Endothelial cell of umbilical vein (primary cell): ENCODE data around the gene TRAF7. TPM values are rescaled to one million over a fixed set of nuclear protein-coding genes. Genes with fewer than 3 reads are reported as not detected.

ENCODE experiments used
- BruUV-seq: library from RNA; stranded (reverse); fragments of 400-500 nt; replicated peaks from 2 replicates; lab custom pipeline; 2021; lab: Mats Ljungman, UMichigan
- CTCF ChIA-PET: fragments of 300-600, 350-600 bp; sonication (Branson Sonifier 250); formaldehyde crosslinking; loops from one replicate; lab custom pipeline; 2021; ENCODE audit warnings: antibody characterized with exemption, inconsistent platforms; lab: Charles Lee
- POLR2A ChIA-PET: fragments of 300-600, 350-600 bp; sonication (Branson Sonifier 250); formaldehyde crosslinking; loops from one replicate; lab custom pipeline; 2021; ENCODE audit warnings: antibody characterized with exemption, inconsistent platforms; lab: Charles Lee
- DNase-seq: peaks from one replicate; pipeline ENCODE4 v3.0.0-alpha.2; 2011; ENCODE audit warnings: low read depth, low spot score
- FAIRE-seq: peaks from 2 replicates; lab custom pipeline; 2011; peaks lifted over from hg19 to GRCh38; lab: Jason Lieb, UNC
- H2AFZ ChIP-seq: 2 replicates; pipeline ENCODE4 v1.6.0; 2012; ENCODE audit warnings: low read depth, low read length, control low read depth, inconsistent platforms
- H3K27ac ChIP-seq: 2 replicates; pipeline ENCODE4 v1.5.1; 2011; ENCODE audit warnings: low read depth, mild to moderate bottlenecking, control low read depth, low read length, moderate library complexity; ENCODE audit not compliant: insufficient read depth
- H3K27me3 ChIP-seq, 2 experiments: 2 replicates each; pipeline versions ENCODE4 v1.6.0 to v1.6.1; 2011; ENCODE audit warnings: low read length in 2 of 2, mixed read lengths in 1 of 2; ENCODE audit not compliant: control insufficient read depth in 2 of 2, insufficient read depth in 2 of 2
- H3K36me3 ChIP-seq, 2 experiments: 2 replicates in 1 of 2; 3 replicates in 1 of 2; pipeline ENCODE4 v1.5.1; 2011; ENCODE audit warnings: low read length in 2 of 2, mild to moderate bottlenecking in 1 of 2, moderate library complexity in 1 of 2; ENCODE audit not compliant: control insufficient read depth in 2 of 2, insufficient read depth in 2 of 2; ENCODE audit errors: extremely low read depth in 1 of 2
- H3K4me1 ChIP-seq: 3 replicates; pipeline ENCODE4 v1.5.1; 2011; ENCODE audit warnings: mild to moderate bottlenecking, low read length; ENCODE audit not compliant: control insufficient read depth, insufficient read depth; ENCODE audit errors: extremely low read depth
- H3K4me2 ChIP-seq: 2 replicates; pipeline ENCODE4 v1.6.1; 2011; ENCODE audit warnings: low read length, control low read depth, mixed read lengths; ENCODE audit not compliant: insufficient read depth
- H3K4me3 ChIP-seq, 3 experiments: fragments of 200-600 bp in 1 of 3; sonication (generic), shearing (Covaris generic) in 1 of 3; replicated peaks in 1 of 3; 2 replicates each; pipeline ENCODE4 v1.5.1; 2011 to 2016; ENCODE audit warnings: control low read depth in 3 of 3, low read length in 3 of 3, mild to moderate bottlenecking in 2 of 3, inconsistent platforms in 1 of 3, low read depth in 1 of 3, moderate library complexity in 1 of 3; ENCODE audit not compliant: insufficient read depth in 1 of 3
- H3K79me2 ChIP-seq: 2 replicates; pipeline ENCODE4 v1.6.0; 2012; ENCODE audit warnings: low read length, inconsistent platforms; ENCODE audit not compliant: control insufficient read depth, insufficient read depth
- H3K9ac ChIP-seq: replicated peaks from 2 replicates; pipeline ENCODE3; 2011; ENCODE audit warnings: low read length, control low read depth; ENCODE audit not compliant: insufficient read depth; ENCODE audit errors: extremely low read depth
- H3K9me1 ChIP-seq: replicated peaks from 3 replicates; pipeline ENCODE4 v1.6.0; 2011; ENCODE audit warnings: mild to moderate bottlenecking, low read length; ENCODE audit not compliant: control insufficient read depth, insufficient read depth; ENCODE audit errors: extremely low read depth
- H3K9me3 ChIP-seq: replicated peaks from 2 replicates; pipeline ENCODE4 v1.5.1; 2012; ENCODE audit warnings: low read length, inconsistent platforms; ENCODE audit not compliant: control insufficient read depth, insufficient read depth
- H4K20me1 ChIP-seq: replicated peaks from 2 replicates; pipeline ENCODE3; 2011; ENCODE audit warnings: mild to moderate bottlenecking, low read length; ENCODE audit not compliant: control insufficient read depth, insufficient read depth; ENCODE audit errors: extremely low read depth
- EZH2 ChIP-seq: IDR thresholded peaks from 2 replicates; pipeline ENCODE4 v1.6.1; 2012; ENCODE audit warnings: borderline replicate concordance, low read depth, mild to moderate bottlenecking, moderate library complexity, low read length, inconsistent platforms; ENCODE audit not compliant: severe bottlenecking
- FOS ChIP-seq: IDR thresholded peaks from 2 replicates; pipeline ENCODE4 v1.6.1; 2011; ENCODE audit warnings: mild to moderate bottlenecking, low read length, moderate library complexity, borderline replicate concordance; ENCODE audit not compliant: insufficient read depth
- GATA2 ChIP-seq: IDR thresholded peaks from 2 replicates; pipeline ENCODE4 v1.7.0; 2011; ENCODE audit warnings: low read depth, mild to moderate bottlenecking, moderate library complexity, mixed read lengths, low read length; ENCODE audit not compliant: insufficient read length, insufficient read depth
- JUN ChIP-seq: IDR thresholded peaks from 2 replicates; pipeline ENCODE4 v1.6.1; 2011; ENCODE audit warnings: borderline replicate concordance, low read depth; ENCODE audit not compliant: insufficient read length, insufficient read depth
- MYC ChIP-seq: IDR thresholded peaks from one replicate; pipeline ENCODE4 v1.6.1; 2011; ENCODE audit warnings: mild to moderate bottlenecking, low read depth, low read length
- POLR2A ChIP-seq: IDR thresholded peaks from 2 replicates; pipeline ENCODE4 v1.6.1; 2012; ENCODE audit warnings: low read depth, mild to moderate bottlenecking, control low read depth, low read length
- POLR2AphosphoS5 ChIP-seq: IDR thresholded peaks from 2 replicates; pipeline ENCODE4 v1.6.1; 2012; ENCODE audit warnings: low read depth, mild to moderate bottlenecking, control low read depth, low read length, moderate library complexity; ENCODE audit not compliant: insufficient read depth
- dilution Hi-C: fragments of 300-500 bp; cut with MboI; formaldehyde crosslinking; loops from one replicate; pipeline ENCODE4 v1.15.0; 2019; ENCODE audit warnings: low sequenced_read_pairs; ENCODE audit not compliant: extremely low pct_ligation_motif_present
- intact Hi-C: fragments of 100-400 bp; cut with micrococcal nuclease; formaldehyde crosslinking; loops from one replicate; pipeline ENCODE4 v1.10.0; 2022
- polyA plus RNA-seq, 4 experiments: library from polyadenylated mRNA; depleted of rRNA in 3 of 4; stranded (reverse) in 3 of 4; unstranded in 1 of 4; fragments of >200 nt; gene quantifications; 2 replicates each; pipeline versions ENCODE4 v1.2.1 to v1.2.3, GENCODE V29; 2011 to 2012; ENCODE audit warnings: missing spikeins in 1 of 4
- total RNA-seq: library from RNA; stranded (reverse); gene quantifications from 2 replicates; pipeline ENCODE4 v1.2.3, GENCODE V29; 2021
- TF ChIP-seq, protein P1 (sequence below): IDR thresholded peaks from 2 replicates; pipeline ENCODE4 v1.6.1; 2011; ENCODE audit not compliant: insufficient read depth, insufficient read length
- TF ChIP-seq, protein P2 (sequence below), 2 donors: IDR thresholded peaks; 1 replicate in 1 of 2; 2 replicates in 1 of 2; pipeline ENCODE4 v1.5.1; 2011; ENCODE audit warnings: low read length in 2 of 2, mild to moderate bottlenecking in 2 of 2, moderate library complexity in 2 of 2, control low read depth in 1 of 2, inconsistent platforms in 1 of 2, low read depth in 1 of 2; ENCODE audit not compliant: insufficient read depth in 1 of 2; ENCODE audit errors: extremely low read depth in 1 of 2

TRAF7 gene
- total and polyA plus RNA-seq, 2 donors (not counting 3 experiments of a cell fraction or from before 2014, with no cell fraction given): 141 to 175 TPM

DNA sequence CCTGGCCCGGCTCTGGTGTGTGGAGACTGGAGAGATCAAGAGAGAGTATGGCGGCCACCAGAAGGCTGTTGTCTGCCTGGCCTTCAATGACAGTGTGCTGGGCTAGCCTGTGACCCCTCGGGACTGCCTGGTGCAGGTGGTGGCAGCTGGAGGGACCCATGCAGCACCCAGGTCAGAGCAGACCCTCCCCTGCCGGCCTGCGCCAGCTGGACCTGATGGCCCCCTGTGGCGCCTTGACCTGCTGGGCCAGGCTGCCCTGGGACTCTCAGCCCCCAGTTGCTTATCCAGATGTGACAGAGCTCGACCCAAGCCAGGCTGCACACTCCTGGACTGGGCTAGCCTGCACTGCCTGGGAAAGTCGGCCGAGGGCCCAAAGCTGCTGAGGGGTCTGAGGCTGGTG lies 53.2 kb downstream of the TRAF7 start:
- Histone ChIP-seq H3K36me3 (peaks cover 0 to 22% of the 10 kb centered on the region in 2 experiments), H2AFZ (no peak overlapping the region), H3K4me1 (peaks cover 25% of the 10 kb centered on the region), H3K4me3 (no peak overlapping the region), H3K27ac (no peak overlapping the region), H3K9me1 (no peaks in the 10 kb centered on the region), H3K9me3 (no peaks in the 10 kb centered on the region), H4K20me1 (no peaks in the 10 kb centered on the region), H3K4me2 (no peak overlapping the region), H3K9ac (no peak overlapping the region), H3K27me3 (no peaks in the 10 kb centered on the region), H3K79me2 (peaks cover 25% of the 10 kb centered on the region)
- DNase-seq: no peak
- BruUV-seq: no TSS peak
- FAIRE-seq: no peak
- ChIA-PET POLR2A (interaction anchor here (1.7 kb wide), 1 partner anchor 53 kb away, joined by 5 read pairs; the partner anchor contains the start of gene TRAF7), CTCF (no interaction called here)
- dilution Hi-C loops: no loop called here
- intact Hi-C loops: no loop called here
- TF ChIP-seq EZH2 (no peak), GATA2 (no peak), POLR2A (no peak), JUN (no peak), POLR2AphosphoS5 (no peak), MYC (no peak), FOS (no peak)
- TF ChIP-seq, protein P1, sequence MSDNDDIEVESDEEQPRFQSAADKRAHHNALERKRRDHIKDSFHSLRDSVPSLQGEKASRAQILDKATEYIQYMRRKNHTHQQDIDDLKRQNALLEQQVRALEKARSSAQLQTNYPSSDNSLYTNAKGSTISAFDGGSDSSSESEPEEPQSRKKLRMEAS: no peak
- TF ChIP-seq, protein P2, sequence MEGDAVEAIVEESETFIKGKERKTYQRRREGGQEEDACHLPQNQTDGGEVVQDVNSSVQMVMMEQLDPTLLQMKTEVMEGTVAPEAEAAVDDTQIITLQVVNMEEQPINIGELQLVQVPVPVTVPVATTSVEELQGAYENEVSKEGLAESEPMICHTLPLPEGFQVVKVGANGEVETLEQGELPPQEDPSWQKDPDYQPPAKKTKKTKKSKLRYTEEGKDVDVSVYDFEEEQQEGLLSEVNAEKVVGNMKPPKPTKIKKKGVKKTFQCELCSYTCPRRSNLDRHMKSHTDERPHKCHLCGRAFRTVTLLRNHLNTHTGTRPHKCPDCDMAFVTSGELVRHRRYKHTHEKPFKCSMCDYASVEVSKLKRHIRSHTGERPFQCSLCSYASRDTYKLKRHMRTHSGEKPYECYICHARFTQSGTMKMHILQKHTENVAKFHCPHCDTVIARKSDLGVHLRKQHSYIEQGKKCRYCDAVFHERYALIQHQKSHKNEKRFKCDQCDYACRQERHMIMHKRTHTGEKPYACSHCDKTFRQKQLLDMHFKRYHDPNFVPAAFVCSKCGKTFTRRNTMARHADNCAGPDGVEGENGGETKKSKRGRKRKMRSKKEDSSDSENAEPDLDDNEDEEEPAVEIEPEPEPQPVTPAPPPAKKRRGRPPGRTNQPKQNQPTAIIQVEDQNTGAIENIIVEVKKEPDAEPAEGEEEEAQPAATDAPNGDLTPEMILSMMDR (IDR thresholded peaks at IDR 0.05; ENCODE audit: extremely low read depth in 1 of 2, insufficient read depth in 1 of 2, low read depth in 1 of 2, low read length in 2 of 2): no peak
